DND-41 (cell line): ENCODE results near the gene C3orf20.

Experiments
- ATAC-seq: fragments of 200-7000 bp; cut with Tn5 transposase; 3 replicates; pipeline ENCODE4 v1.9.1; 2021; ENCODE audit warnings: low read depth; ENCODE audit not compliant: insufficient read depth
- DNase-seq: peaks from one replicate; pipeline ENCODE4 v3.0.0-alpha.2; 2020
- H2AFZ ChIP-seq: 2 replicates; pipeline ENCODE4 v1.6.0; 2012; ENCODE audit warnings: low read depth, low read length
- H3K27ac ChIP-seq: 2 replicates; pipeline ENCODE4 v1.5.1; 2012; ENCODE audit warnings: low read length, inconsistent platforms
- H3K27me3 ChIP-seq: fragments of 200-600 bp; sonication (generic); 2 replicates; pipeline ENCODE4 v1.6.0; 2012; ENCODE audit warnings: low read length, mild to moderate bottlenecking, inconsistent platforms; ENCODE audit not compliant: insufficient read depth, poor library complexity
- H3K36me3 ChIP-seq: 2 replicates; pipeline ENCODE4 v1.5.1; 2012; ENCODE audit warnings: low read length, inconsistent platforms; ENCODE audit not compliant: insufficient read depth
- H3K4me1 ChIP-seq: 2 replicates; pipeline ENCODE4 v1.5.1; 2012; ENCODE audit warnings: mild to moderate bottlenecking, low read length; ENCODE audit not compliant: insufficient read depth
- H3K4me2 ChIP-seq: 2 replicates; pipeline ENCODE4 v1.6.0; 2012; ENCODE audit warnings: mild to moderate bottlenecking, moderate library complexity, low read length, inconsistent platforms; ENCODE audit not compliant: insufficient read depth
- H3K4me3 ChIP-seq, 2 experiments: fragments of 200-600 bp in 1 of 2; shearing (Covaris generic) in 1 of 2; 2 replicates each; pipeline ENCODE4 v1.5.1; 2012 to 2016; ENCODE audit warnings: inconsistent platforms in 2 of 2, low read length in 2 of 2, mild to moderate bottlenecking in 2 of 2, low read depth in 1 of 2, moderate library complexity in 1 of 2
- H3K79me2 ChIP-seq: 2 replicates; pipeline ENCODE4 v1.6.0; 2012; ENCODE audit warnings: low read length, inconsistent platforms; ENCODE audit not compliant: insufficient read depth
- H3K9ac ChIP-seq: 2 replicates; pipeline ENCODE4 v1.6.0; 2012; ENCODE audit warnings: low read depth, mild to moderate bottlenecking, inconsistent platforms, low read length, moderate library complexity
- H3K9me3 ChIP-seq: 2 replicates; pipeline ENCODE4 v1.5.1; 2012; ENCODE audit warnings: low read length, moderate library complexity, mild to moderate bottlenecking, inconsistent platforms; ENCODE audit not compliant: insufficient read depth, severe bottlenecking
- H4K20me1 ChIP-seq: 2 replicates; pipeline ENCODE4 v1.6.0; 2012; ENCODE audit warnings: low read length; ENCODE audit not compliant: insufficient read depth
- CTCF ChIP-seq: IDR thresholded peaks from 2 replicates; pipeline ENCODE4 v1.5.1; 2012; ENCODE audit warnings: borderline replicate concordance, low read length, moderate library complexity, mild to moderate bottlenecking; ENCODE audit not compliant: poor library complexity, severe bottlenecking; ENCODE audit errors: extremely low read depth
- EZH2 ChIP-seq: IDR thresholded peaks from 3 replicates; pipeline ENCODE4 v1.6.1; 2012; ENCODE audit warnings: borderline replicate concordance, low read depth, mild to moderate bottlenecking, moderate library complexity, low read length, inconsistent platforms; ENCODE audit not compliant: severe bottlenecking

Gene C3orf20

GRCh38 chr3:14798231-14798630 is 123.3 kb downstream of the C3orf20 start:
- H3K4me2 ChIP-seq = no peak overlapping the region
- no peaks in the 10 kb centered on the region for H3K4me1 ChIP-seq
- no peaks in the 10 kb centered on the region for H3K36me3 ChIP-seq
- no peak overlapping the region for H3K9ac ChIP-seq
- H3K4me3 ChIP-seq = no peak overlapping the region
- H3K27me3 ChIP-seq = peaks cover 5% of the 10 kb centered on the region
- ATAC-seq = no peak
- no peaks in the 10 kb centered on the region for H3K9me3 ChIP-seq
- no peaks in the 10 kb centered on the region for H4K20me1 ChIP-seq
- TF ChIP-seq CTCF (no peak), EZH2 (no peak)
- H3K27ac ChIP-seq = no peak overlapping the region
- DNase-seq = no peak
- H2AFZ ChIP-seq = no peak overlapping the region
- H3K79me2 ChIP-seq = no peaks in the 10 kb centered on the region

GRCh38 chr3:14799146-14799545 is 124.2 kb downstream of the C3orf20 start:
- no peak for DNase-seq
- Histone ChIP-seq H3K9ac (no peak overlapping the region), H3K36me3 (no peaks in the 10 kb centered on the region), H3K27ac (no peak overlapping the region), H3K9me3 (no peaks in the 10 kb centered on the region), H4K20me1 (no peaks in the 10 kb centered on the region), H3K4me3 (no peak overlapping the region), H3K4me1 (peaks cover 4% of the 10 kb centered on the region; the same call in 1 of the 2 replicates), H3K27me3 (peaks cover 4% of the 10 kb centered on the region), H3K79me2 (no peaks in the 10 kb centered on the region), H2AFZ (no peak overlapping the region), H3K4me2 (no peak overlapping the region)
- TF ChIP-seq CTCF = no peak
- TF ChIP-seq EZH2 = no peak
- ATAC-seq = no peak

- Histone ChIP-seq H4K20me1 (no peaks in the 10 kb centered on the region), H3K27me3 (no peaks in the 10 kb centered on the region), H3K4me3 (no peak overlapping the region), H3K9ac (no peak overlapping the region), H3K27ac (no peak overlapping the region), H3K79me2 (no peaks in the 10 kb centered on the region), H3K36me3 (no peaks in the 10 kb centered on the region), H3K9me3 (no peaks in the 10 kb centered on the region), H2AFZ (no peak overlapping the region), H3K4me2 (no peak overlapping the region), H3K4me1 (peaks cover 4% of the 10 kb centered on the region; the same call in 1 of the 2 replicates)
- no peak for TF ChIP-seq EZH2
- no peak for TF ChIP-seq CTCF
- no peak for ATAC-seq
- no peak for DNase-seq
Measured at GRCh38 chr3:14801031-14801430, 126.1 kb downstream of the C3orf20 start.
